Gastroesophageal sphincter (tissue), 4 donors: Measurements from ENCODE around the gene GSG1L. TPM values are rescaled to one million over a fixed set of nuclear protein-coding genes. Genes with fewer than 3 reads are reported as not detected.

ENCODE experiments used
- ATAC-seq: fragments of 150-250 bp; one replicate; pipeline ENCODE4 v1.9.1; 2016; ENCODE audit warnings: mild to moderate bottlenecking, moderate library complexity
- H3K27ac ChIP-seq, 4 donors: fragments of 200-600 bp; sonication (generic) in 3 of 4; 1 replicate in 3 of 4; 2 replicates in 1 of 4; pipeline ENCODE4 v1.5.1; 2016 to 2019
- H3K27me3 ChIP-seq: fragments of 200-600 bp; sonication (generic); one replicate; pipeline ENCODE4 v1.5.1; 2019
- H3K36me3 ChIP-seq, 2 donors: fragments of 200-600 bp; sonication (generic); one replicate each; pipeline ENCODE4 v1.5.1; 2019; ENCODE audit warnings: control low read depth in 1 of 2
- H3K4me1 ChIP-seq, 3 donors: fragments of 200-600 bp; sonication (generic); 1 replicate in 2 of 3; 2 replicates in 1 of 3; pipeline ENCODE4 v1.5.1; 2016 to 2019; ENCODE audit warnings: control low read depth in 2 of 3
- H3K4me3 ChIP-seq, 2 donors: fragments of 200-600 bp; sonication (generic); one replicate each; pipeline ENCODE4 v1.5.1; 2019; ENCODE audit warnings: mild to moderate bottlenecking in 1 of 2, moderate library complexity in 1 of 2
- H3K9me3 ChIP-seq, 3 donors: fragments of 200-600 bp; sonication (generic); one replicate each; pipeline ENCODE4 v1.5.1; 2017 to 2019; ENCODE audit warnings: control low read depth in 2 of 3
- EP300 ChIP-seq: sonication (generic); formaldehyde crosslinking; IDR thresholded peaks from one replicate; pipeline ENCODE4 v1.6.1; 2017; ENCODE audit warnings: antibody characterized with exemption, mild to moderate bottlenecking
- POLR2A ChIP-seq, 2 donors: fragments of 450-650 bp; IDR thresholded peaks; one replicate each; pipeline ENCODE4 v1.6.1; 2017; ENCODE audit warnings: antibody characterized with exemption in 2 of 2, mild to moderate bottlenecking in 2 of 2, moderate library complexity in 1 of 2
- POLR2AphosphoS5 ChIP-seq: sonication (generic); formaldehyde crosslinking; IDR thresholded peaks from one replicate; pipeline ENCODE4 v1.6.1; 2017; ENCODE audit warnings: antibody characterized with exemption
- WGBS, 2 donors: methylation state at CpG; one replicate each; pipeline ENCODE4 v1.1.5; 2018; ENCODE audit warnings: low coverage in 1 of 2; 5-methylcytosine and 5-hydroxymethylcytosine counted together
- total RNA-seq, 4 donors: library from RNA; depleted of rRNA; stranded (reverse); fragments of >200 nt; gene quantifications; one replicate each; pipeline ENCODE4 v1.1.0, GENCODE V29; 2016
- TF ChIP-seq, protein P1 (sequence below), 4 experiments: fragments of 200-600 bp in 2 of 4; fragments of 450-650 bp in 2 of 4; sonication (generic) in 1 of 4; IDR thresholded peaks; one replicate each; pipeline ENCODE4 v1.5.1; 2017 to 2019; ENCODE audit warnings: antibody characterized with exemption in 4 of 4, mild to moderate bottlenecking in 2 of 4, moderate library complexity in 2 of 4

GSG1L gene
- total RNA-seq, 4 donors from 2014 or later = 1.0 TPM; not detected in 3

DNA sequence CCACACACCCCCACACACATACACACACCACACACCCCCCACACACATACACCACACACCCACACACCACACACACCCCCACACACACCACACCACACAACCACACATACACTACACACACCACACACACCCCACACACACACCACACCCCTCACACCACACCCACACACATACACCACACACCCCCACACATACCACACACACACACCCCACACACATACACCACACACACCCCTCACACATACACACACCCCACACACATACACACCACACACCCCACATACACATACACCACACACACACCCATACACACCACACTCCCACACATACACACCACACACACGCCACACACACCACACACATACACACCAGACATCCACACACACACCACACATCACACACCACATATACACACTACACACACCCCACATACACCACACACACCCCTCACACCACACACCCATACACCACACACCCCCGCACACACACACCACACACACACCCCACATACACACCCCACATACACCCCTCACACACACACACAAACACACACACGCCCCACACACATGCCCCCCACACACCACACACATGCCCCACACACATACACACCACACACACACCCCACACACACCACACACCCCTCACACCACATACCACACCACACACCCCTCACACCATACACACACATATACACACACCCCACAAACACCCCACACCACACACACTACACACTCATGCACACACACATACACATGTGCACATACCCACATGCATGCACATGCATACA is 25.9 kb upstream of the GSG1L start:
- Histone ChIP-seq H3K27ac (no peak overlapping the region), H3K27me3 (no peaks in the 10 kb centered on the region), H3K4me1 (no peaks in the 10 kb centered on the region), H3K4me3 (no peak overlapping the region), H3K9me3 (no peaks in the 10 kb centered on the region), H3K36me3 (peaks cover 0 to 4% of the 10 kb centered on the region in 2 donors)
- no peak for ATAC-seq
- TF ChIP-seq EP300 = no peak
- TF ChIP-seq POLR2AphosphoS5 = no peak
- TF ChIP-seq, protein P1, sequence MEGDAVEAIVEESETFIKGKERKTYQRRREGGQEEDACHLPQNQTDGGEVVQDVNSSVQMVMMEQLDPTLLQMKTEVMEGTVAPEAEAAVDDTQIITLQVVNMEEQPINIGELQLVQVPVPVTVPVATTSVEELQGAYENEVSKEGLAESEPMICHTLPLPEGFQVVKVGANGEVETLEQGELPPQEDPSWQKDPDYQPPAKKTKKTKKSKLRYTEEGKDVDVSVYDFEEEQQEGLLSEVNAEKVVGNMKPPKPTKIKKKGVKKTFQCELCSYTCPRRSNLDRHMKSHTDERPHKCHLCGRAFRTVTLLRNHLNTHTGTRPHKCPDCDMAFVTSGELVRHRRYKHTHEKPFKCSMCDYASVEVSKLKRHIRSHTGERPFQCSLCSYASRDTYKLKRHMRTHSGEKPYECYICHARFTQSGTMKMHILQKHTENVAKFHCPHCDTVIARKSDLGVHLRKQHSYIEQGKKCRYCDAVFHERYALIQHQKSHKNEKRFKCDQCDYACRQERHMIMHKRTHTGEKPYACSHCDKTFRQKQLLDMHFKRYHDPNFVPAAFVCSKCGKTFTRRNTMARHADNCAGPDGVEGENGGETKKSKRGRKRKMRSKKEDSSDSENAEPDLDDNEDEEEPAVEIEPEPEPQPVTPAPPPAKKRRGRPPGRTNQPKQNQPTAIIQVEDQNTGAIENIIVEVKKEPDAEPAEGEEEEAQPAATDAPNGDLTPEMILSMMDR (IDR thresholded peaks at IDR 0.05) = no peak
- TF ChIP-seq POLR2A (IDR thresholded peaks at IDR 0.05) = no peak
- 64 to 85% methylated on average over 2 of the region's 3 CpGs for WGBS, 2 donors

- H3K9me3 ChIP-seq = no peaks in the 10 kb centered on the region
- WGBS, 2 donors = 94 to 96% methylated on average over 3 of the region's 7 CpGs
- ATAC-seq = no peak
- H3K36me3 ChIP-seq = no peaks in the 10 kb centered on the region
- no peaks in the 10 kb centered on the region for H3K27me3 ChIP-seq
- no peak overlapping the region for H3K4me3 ChIP-seq
- TF ChIP-seq, protein P1 (IDR thresholded peaks at IDR 0.05) = no peak
- H3K27ac ChIP-seq = no peak overlapping the region
- H3K4me1 ChIP-seq = no peaks in the 10 kb centered on the region
Observed at GRCh38 chr16:28087675-28088300, 24.3 kb upstream of the GSG1L start.

DNA sequence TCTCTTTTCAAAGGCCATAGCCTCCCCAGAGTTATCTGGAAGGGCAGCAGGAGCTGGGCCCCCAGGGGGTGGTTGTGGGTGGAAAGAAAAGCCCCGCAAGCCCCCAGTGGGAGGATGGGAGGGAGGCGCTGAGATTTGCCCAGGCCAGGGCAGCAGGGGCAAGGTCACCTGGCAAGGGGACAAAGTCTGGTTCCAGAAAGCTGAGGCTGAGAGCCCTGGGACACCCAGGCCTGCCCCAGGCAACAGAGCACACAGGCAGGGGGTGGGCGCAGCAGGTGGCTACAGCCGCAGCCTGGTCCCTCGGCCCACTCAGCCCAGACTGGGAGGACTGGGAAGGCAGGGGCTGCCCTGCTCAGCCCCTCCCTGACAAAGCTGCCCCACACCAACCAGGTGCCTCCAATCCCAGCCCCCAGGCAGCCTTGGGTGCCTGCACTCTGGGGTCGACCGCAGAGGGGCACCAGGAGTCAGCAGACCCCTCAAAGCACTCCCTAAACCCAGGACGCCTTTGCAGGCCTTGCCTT is 23.7 kb upstream of the GSG1L start:
- H3K27me3 ChIP-seq = no peaks in the 10 kb centered on the region
- no peak for ATAC-seq
- 0% methylated on average over 1 of the region's 8 CpGs; no CpG with 5 or more reads in 1 of the 2 donors for WGBS, 2 donors
- no peaks in the 10 kb centered on the region for H3K9me3 ChIP-seq
- no peak overlapping the region for H3K4me3 ChIP-seq
- H3K27ac ChIP-seq = no peak overlapping the region
- TF ChIP-seq POLR2A (IDR thresholded peaks at IDR 0.05) (no peak), POLR2AphosphoS5 (no peak), EP300 (no peak)
- TF ChIP-seq, protein P1 (IDR thresholded peaks at IDR 0.05) = no peak
- no peaks in the 10 kb centered on the region for H3K36me3 ChIP-seq
- H3K4me1 ChIP-seq = no peaks in the 10 kb centered on the region

DNA sequence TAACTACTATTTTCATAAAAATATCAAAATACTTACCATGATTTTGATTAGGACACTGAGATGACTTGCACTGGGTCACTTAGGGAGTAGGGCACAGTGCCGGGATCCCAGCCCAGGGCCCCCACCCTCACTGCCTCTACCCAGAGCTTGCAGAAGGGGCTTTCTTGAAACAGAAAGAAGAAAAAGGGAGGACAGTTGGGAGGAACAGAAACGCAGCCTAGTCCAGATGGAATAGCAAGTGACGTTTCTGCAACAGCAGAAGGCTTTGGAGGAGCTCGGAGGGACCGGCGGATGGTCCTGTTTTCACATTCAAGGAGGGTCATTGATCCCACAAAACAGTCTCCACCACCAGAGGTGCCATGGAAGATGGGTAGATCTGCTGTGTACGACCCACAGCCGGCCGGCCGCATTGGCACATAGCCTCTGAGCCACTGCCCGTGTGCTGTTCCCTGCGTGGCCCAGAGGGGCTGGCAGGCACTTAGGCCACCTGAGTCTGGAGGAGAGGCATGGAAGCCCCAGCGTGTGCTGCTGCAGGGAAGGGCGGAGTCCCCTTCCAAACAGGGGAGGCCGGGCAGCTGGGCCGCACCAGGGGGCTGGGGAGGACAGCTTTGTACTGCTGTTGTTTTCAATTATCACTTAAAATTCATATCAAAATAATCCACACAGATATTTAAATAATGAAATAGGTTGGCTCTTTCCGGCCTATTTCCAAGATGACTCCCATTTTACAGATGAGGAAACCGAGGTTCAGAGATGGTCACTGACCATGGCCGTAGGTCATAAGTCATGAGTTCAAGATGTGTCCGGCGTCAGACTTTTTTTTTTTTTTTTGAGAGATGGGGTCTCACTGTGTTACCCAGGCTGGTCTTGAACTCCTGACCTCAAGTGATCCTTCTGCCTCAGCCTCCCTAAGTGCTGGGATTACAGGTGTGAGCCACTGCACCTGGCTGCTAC is 22.9 kb upstream of the GSG1L start:
- TF ChIP-seq, protein P1 (IDR thresholded peaks at IDR 0.05) = no peak
- no peak for TF ChIP-seq EP300
- 79 to 85% methylated on average over 7 to 9 of the region's 21 CpGs for WGBS, 2 donors
- H3K27ac ChIP-seq = no peak overlapping the region

More for the DNA sequence above, 22.9 kb upstream of the GSG1L start:
- Histone ChIP-seq H3K4me3 (no peak overlapping the region), H3K4me1 (no peaks in the 10 kb centered on the region), H3K9me3 (no peaks in the 10 kb centered on the region), H3K27me3 (no peaks in the 10 kb centered on the region), H3K36me3 (no peaks in the 10 kb centered on the region)
- no peak for ATAC-seq
